SIG-M5 treated with dmso at 0.1 percent for 504 hours (cell line): ENCODE data around the gene ST6GALNAC4.
"Not testable (repeated sequence)": the region's sequence is repeated elsewhere in the genome, so short reads cannot be mapped to it uniquely, and the experiment has no call there.

ENCODE experiments used
- DNase-seq: peaks from one replicate; lab custom pipeline; 2025; ENCODE audit not compliant: unreplicated experiment; lab: John Stamatoyannopoulos, UW

Gene ST6GALNAC4

DNA sequence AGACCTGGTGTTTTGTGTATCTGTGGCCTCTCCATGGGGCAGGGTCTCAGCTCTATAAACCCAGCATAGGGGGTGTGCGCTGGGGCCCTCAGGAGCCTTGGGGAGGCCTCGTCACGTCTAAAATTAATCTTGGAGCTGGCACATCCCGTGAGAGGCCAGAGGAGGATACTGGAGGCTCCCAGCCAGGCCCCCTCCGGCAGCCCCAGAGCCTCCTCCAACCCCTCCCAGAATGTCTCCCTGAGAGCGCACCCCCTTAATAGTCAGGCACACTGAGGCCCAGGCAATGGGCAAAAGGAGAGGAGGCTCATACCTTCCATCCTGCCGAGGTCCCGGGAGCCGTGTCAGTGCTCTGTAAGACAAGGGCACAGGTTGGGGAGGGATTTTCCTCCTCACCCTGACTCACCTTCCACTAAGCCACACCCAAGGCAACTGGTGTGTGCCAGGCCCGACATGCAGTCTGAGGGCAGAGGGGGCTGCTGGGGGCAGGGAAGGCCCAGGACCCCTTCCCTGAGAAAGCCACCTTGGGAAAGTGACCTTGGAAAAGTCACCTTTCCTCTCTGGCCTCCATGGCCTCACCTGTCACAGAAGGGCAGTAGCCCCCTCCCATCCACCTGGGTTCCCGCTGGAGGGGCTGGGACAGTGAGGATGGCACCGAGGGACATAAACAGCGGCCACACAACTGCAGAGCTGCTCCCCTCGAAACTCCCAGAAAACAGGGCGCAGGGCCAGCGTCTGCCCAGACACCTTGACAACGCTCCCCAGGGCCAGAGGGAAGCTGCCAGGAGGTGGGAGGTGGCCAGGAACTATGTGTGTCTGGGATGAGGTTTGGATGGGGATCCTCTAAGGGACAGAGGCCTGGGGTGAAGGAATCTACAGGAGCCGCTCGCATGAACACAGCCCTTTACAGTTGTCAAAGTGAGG, 42.3 kb downstream of the ST6GALNAC4 start:
- DNase-seq, result no peak

DNA sequence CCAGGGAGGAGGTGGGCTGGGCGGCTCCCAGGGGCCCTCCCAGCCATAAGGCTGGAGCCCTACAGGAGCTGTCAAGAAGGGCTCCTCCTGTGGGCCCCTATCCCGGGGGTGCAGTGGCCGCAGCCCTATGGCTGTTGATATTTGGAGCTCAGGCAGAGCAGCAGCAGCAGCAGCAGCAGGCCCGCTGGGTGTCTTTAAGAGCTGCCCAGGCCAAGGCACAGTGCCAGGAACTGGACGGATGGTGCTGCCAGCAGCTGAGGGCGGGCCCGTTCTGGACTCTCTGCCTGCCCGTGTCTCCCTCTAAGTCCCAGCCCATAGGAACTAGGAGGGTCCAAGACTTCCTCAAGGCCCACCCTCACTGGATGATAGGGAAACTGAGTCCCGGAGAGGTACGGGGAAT, 43.0 kb downstream of the ST6GALNAC4 start:
- no peak for DNase-seq

DNA sequence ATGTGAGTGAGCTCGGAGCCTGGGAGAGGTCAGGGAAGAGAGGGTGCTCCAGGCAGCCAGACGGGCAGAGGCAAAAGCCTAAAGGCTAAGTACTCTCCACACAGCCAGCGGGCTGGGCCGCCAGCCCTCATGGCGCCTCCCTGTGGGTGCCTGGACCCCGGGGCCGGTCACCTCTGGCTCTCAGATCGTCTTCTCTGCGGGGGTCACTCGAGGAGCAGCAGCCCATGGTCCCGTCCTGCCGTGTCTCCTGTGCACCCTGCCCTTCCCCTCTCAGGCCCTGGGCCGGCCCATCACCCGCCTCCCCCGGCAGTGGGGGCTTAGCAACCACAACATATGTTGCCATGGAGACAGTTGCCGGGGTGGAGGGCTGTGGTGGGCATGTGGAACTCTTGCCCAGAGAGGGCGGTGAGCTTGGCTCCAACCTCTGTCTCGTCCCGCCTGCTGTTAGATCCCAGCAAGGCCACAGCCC, 43.6 kb downstream of the ST6GALNAC4 start:
- DNase-seq, result no peak

DNA sequence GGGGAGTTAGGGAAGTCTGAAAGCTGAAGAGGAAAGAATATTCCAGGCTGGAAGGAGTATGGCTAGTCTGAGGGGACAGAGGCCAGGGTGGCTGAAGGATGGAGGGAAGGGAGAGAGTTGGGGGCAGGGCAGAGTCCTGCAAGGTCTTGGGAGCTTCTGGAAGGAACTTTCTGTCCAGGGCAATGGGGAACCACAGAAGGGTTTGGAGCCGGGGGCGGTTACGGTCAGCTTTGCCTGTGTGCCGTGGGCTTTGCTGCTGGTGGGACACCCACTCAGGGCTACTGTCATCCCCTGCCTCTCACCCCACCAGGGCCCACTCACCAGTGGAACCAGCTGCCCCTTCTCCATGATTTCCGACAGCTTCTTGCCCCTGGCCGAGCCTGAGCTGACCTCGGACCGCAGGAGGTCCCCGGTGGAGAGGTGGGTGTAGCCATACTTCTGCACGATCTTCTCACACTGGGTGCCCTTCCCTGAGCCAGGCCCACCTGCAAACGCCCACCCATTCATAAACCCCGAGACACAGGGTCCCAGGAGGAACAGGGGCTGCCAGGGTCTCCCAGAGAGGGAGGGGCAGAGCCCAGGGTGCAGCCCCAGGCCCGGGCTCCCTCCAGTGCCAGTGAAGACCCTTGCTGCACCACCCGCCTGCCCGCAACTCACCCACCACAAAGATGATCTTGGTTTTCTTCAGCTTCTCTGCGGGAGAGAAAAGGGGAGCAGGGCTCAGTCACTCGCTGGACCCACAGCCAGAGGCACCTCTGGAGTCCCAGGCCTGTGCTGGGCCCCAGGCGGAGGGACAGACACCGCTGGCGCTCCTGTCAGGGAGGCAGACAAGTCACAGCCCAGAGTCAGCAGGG, 44.2 kb downstream of the ST6GALNAC4 start:
- DNase-seq, result no peak

GRCh38 chr9:127871531-127871930, 45.3 kb downstream of the ST6GALNAC4 start:
- no peak for DNase-seq

DNA sequence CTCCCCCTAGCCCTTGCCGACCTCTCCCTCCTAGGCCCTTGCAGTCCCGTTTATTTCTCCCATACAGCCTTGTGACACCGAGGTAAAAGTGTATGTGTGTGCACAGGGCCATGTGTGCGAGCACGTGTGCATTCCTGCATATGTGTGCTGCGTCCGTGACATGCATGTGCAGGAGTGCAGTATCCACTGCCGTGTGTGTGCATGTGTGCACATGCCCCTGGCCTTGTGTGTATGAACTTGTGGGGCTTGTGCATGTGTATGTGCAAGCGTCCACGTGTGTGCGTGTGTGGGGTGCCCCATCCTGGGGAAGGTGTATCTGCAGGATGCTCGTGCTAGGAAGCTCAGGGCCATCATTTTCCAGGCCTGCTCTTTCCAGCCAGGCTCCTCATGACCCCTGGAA, 46.0 kb downstream of the ST6GALNAC4 start:
- DNase-seq, result no peak

- not testable (repeated sequence) for DNase-seq
Observed at GRCh38 chr9:127870153-127870491, 46.7 kb downstream of the ST6GALNAC4 start.

DNA sequence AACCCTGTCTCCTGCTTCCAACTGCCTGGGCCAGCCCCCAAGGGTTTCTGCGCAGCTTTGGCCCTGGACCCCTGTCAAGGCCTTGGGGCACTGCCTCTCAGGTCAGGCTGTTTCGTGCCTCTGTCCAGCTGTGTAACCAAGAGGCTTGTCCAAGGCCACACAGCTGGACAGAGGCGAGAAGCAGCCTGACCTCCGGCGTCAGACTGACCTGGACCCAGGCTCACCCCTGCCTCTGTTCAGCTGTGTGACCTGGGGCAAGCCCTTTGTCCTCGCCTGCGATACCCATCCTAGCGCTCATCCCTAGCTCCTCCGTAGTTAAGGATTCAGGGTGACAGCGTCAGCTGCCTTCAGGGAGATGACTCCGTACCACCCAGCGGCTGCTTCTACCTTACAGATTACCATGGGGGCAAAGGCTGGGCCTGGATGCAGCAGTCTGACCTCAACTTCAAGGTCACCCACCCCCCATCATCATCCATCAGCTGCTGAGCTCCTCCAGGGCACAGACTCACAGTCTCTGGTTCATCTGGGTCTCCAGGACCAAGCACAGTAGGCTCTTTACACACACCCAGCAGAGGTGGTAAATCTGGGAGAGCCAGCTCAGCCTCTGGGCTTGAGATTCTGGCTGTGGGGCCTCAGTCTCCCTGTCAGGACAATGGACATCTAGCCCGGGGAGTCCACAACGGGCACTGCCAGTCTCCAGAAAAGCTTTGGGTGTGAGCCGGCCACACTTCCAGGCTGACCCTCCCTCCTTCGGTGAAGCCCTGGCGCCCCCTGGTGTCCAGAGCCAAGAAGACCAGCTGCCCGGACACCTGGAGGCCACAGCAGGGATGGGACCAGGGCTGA, 47.3 kb downstream of the ST6GALNAC4 start:
- peak; percentile 64 for DNase-seq

GRCh38 chr9:127868278-127868902, 48.5 kb downstream of the ST6GALNAC4 start:
- no peak for DNase-seq

- DNase-seq, result no peak
Observed at GRCh38 chr9:127867356-127868277, 49.2 kb downstream of the ST6GALNAC4 start.

DNA sequence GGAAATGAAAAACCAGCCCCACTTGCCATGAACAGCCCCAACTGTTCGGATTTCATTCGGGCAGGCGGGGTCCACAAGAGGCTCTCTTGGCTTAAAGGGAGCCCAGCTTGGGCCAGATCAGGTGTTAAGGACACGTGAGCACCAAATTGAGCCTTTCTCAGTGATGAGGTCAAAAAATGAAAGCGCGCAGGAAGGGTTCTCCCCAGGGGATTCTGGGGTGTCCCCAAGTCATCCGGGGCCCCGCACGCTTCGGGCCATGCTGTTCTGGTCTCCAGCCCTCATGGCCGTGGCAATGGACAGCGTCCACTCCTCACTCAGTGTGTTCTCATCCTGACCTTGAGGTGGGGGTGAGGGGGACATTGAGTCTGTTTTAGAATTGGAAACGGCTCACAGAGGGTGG, 50.3 kb downstream of the ST6GALNAC4 start:
- DNase-seq, result no peak

GRCh38 chr9:127865645-127866464, 51.0 kb downstream of the ST6GALNAC4 start:
- DNase-seq, result no peak

DNA sequence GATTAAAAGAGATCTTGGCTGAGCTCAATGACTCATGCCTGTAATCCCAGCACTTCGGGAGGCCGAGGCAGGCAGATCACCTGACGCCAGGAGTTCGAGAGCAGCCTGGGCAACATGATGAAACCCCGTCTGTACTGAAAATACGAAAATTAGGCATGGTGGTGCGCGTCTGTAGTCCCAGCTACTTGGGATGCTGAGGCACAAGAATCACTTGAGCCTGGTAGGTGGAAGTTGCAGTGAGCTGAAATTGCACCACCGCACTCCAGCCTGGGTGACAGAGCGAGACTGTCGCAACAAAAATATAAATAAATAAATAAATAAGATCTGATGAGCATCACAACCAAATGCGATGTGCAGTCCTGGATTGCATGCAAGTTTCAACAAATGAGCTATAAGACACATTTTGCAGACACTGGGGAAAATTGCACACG, 53.6 kb downstream of the ST6GALNAC4 start:
- no peak for DNase-seq

- DNase-seq, result peak; percentile 16
Observed at GRCh38 chr9:127862075-127863011, 54.5 kb downstream of the ST6GALNAC4 start.

GRCh38 chr9:127860779-127861178, 56.1 kb downstream of the ST6GALNAC4 start:
- no peak for DNase-seq

DNA sequence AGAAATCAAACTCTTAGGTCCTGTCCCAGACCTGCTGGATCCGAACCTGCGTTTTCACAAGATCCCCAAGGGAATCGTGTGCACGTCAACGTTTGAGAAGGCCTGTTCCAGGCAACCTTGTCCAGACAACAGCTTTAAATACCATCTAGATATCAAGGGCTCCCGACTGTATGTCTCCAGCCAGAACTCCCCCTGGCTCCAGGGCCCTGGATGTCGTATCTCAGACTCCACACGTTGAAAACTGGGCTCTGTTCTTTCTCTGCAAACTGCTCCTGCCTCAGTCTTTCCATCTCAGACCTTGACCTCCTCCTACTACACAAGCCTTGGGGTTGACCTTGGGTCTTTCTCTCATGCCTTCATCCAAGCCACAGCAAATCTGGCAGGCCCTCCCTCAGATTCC, 56.6 kb downstream of the ST6GALNAC4 start:
- no peak for DNase-seq

DNA sequence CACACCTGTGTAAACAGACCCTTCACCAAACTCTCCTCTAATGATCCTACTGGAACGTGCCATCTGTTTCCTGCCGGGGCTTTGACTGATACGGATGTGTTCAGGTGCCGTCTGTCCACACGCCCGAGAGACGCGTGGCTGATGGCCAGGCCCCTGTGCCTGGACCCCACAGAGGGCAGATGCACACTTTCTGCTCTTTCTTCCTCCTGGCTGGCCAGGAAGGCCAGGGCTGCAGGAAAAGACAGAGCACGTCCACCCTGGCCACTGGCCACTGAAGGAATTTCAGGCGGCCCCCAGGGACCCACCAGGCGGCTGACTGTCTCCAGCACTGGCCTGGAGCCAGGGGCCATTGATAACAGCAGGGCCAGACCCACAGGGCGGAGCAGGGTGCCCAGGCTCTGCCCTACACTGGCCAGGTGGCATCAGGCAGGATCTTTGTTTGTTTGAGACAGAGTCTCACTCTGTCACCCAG, 58.8 kb downstream of the ST6GALNAC4 start:
- DNase-seq, result no peak
